ENCODE data around the gene AKNAD1. TPM values are rescaled to one million over a fixed set of nuclear protein-coding genes. Genes with fewer than 3 reads are reported as not detected.
"Not testable (repeated sequence)": the region's sequence is repeated elsewhere in the genome, so short reads cannot be mapped to it uniquely, and the experiment has no call there.

The AKNAD1 gene
- polyA plus RNA-seq, 1 donor from 2014 or later: not detected

GRCh38 chr1:108785264-108785663 is 71.6 kb downstream of the AKNAD1 start:
- peaks cover 4% of the 10 kb centered on the region for H3K36me3 ChIP-seq (ENCODE audit: insufficient read depth, low read length)

GRCh38 chr1:108781575-108781944 is 75.3 kb downstream of the AKNAD1 start:
- H3K4me3 ChIP-seq (ENCODE audit: low read length); H3K9me3 ChIP-seq (ENCODE audit: low read length); H3K4me2 ChIP-seq (ENCODE audit: low read length); H3K27me3 ChIP-seq (ENCODE audit: insufficient read depth, low read depth, low read length); H4K20me1 ChIP-seq (ENCODE audit: insufficient read depth); H3K36me3 ChIP-seq (ENCODE audit: insufficient read depth, low read length); H3F3A ChIP-seq (ENCODE audit: insufficient read depth, low read length, poor library complexity, severe bottlenecking); H3K79me2 ChIP-seq (replicated peaks; ENCODE audit: insufficient read depth, low read length); H3K9ac ChIP-seq (ENCODE audit: low read length); H3K27ac ChIP-seq (ENCODE audit: low read length); H2AFZ ChIP-seq (ENCODE audit: low read depth, low read length); H3K9me2 ChIP-seq (ENCODE audit: insufficient read depth, low read length): not testable (repeated sequence)

More at GRCh38 chr1:108785264-108785663, 71.6 kb downstream of the AKNAD1 start:
- H3K9me3 ChIP-seq (ENCODE audit: low read length): peaks cover 4% of the 10 kb centered on the region
- H3K79me2 ChIP-seq (replicated peaks; ENCODE audit: insufficient read depth, low read length): no peaks in the 10 kb centered on the region
- H3F3A ChIP-seq (ENCODE audit: insufficient read depth, low read length, poor library complexity, severe bottlenecking): no peaks in the 10 kb centered on the region
- H3K9ac ChIP-seq (ENCODE audit: low read length): no peak overlapping the region
- H3K27me3 ChIP-seq (ENCODE audit: insufficient read depth, low read depth, low read length): no peaks in the 10 kb centered on the region
- no peak overlapping the region for H2AFZ ChIP-seq (ENCODE audit: low read depth, low read length)
- no peaks in the 10 kb centered on the region for H3K9me2 ChIP-seq (ENCODE audit: insufficient read depth, low read length)
- no peak for TF ChIP-seq EZH2 (IDR thresholded peaks at IDR 0.05; ENCODE audit: borderline replicate concordance, insufficient read depth, low read length, poor library complexity, severe bottlenecking)
- TF ChIP-seq REST (IDR thresholded peaks at IDR 0.05; ENCODE audit: borderline replicate concordance): no peak
- no peak for TF ChIP-seq CTCF (IDR thresholded peaks at IDR 0.05; ENCODE audit: poor library complexity, severe bottlenecking)
- no peak for TF ChIP-seq TAF1 (IDR thresholded peaks at IDR 0.05; ENCODE audit: low read depth)
- TF ChIP-seq RAD21 (conservative IDR thresholded peaks at IDR 0.05): no peak
- no peak for TF ChIP-seq MXI1 (conservative IDR thresholded peaks at IDR 0.05; ENCODE audit: poor library complexity, severe bottlenecking)
- TF ChIP-seq POLR2AphosphoS5 (IDR thresholded peaks at IDR 0.05): no peak
- no peak for TF ChIP-seq SMC3 (conservative IDR thresholded peaks at IDR 0.05; ENCODE audit: poor library complexity)
- TF ChIP-seq EP300 (conservative IDR thresholded peaks at IDR 0.05; ENCODE audit: poor library complexity, severe bottlenecking): no peak
- H3K4me3 ChIP-seq (ENCODE audit: low read length): no peak overlapping the region
- no peaks in the 10 kb centered on the region for H4K20me1 ChIP-seq (ENCODE audit: insufficient read depth)
- H3K4me2 ChIP-seq (ENCODE audit: low read length): no peak overlapping the region
- no peak overlapping the region for H3K27ac ChIP-seq (ENCODE audit: low read length)
